Measurements from ENCODE around the gene CTIF.

DNA sequence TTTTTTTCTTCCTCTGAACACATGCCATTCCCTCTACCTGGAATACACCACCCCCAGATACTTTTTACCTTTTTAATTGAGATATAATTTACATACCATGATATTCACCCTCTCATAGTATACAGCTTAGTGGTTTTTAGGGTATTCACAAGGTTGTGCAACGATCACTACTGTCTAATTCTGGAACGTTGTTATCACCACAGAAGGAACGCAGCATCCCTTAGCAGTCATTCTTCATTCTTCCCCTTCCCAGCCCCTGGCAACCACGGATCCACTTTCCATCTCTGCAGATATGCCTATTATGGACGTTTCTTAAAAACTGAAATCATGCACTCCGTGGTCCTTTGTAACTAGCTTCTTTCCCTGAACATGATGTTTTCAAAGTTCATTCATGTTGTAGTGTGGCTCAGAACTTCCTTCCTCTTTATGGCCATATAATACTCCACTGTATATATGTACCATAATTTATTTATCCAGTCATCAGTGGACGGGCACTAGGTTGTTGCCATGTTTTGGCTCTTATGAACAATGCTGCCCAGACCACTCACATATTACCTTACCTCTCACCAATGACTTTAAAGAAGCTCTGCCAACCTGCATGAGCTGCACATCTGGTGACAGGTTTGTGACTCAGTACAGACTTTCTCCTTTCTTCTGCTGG, 168.9 kb downstream of the CTIF start:
- TF ChIP-seq, protein P1, sequence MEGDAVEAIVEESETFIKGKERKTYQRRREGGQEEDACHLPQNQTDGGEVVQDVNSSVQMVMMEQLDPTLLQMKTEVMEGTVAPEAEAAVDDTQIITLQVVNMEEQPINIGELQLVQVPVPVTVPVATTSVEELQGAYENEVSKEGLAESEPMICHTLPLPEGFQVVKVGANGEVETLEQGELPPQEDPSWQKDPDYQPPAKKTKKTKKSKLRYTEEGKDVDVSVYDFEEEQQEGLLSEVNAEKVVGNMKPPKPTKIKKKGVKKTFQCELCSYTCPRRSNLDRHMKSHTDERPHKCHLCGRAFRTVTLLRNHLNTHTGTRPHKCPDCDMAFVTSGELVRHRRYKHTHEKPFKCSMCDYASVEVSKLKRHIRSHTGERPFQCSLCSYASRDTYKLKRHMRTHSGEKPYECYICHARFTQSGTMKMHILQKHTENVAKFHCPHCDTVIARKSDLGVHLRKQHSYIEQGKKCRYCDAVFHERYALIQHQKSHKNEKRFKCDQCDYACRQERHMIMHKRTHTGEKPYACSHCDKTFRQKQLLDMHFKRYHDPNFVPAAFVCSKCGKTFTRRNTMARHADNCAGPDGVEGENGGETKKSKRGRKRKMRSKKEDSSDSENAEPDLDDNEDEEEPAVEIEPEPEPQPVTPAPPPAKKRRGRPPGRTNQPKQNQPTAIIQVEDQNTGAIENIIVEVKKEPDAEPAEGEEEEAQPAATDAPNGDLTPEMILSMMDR (IDR thresholded peaks at IDR 0.05) = no peak
- no peak for TF ChIP-seq POLR2A (IDR thresholded peaks at IDR 0.05)
